GM19455 (cell line): ENCODE results near the gene BMP6.

Experiments
- ATAC-seq: cut with Tn5 transposase; IDR thresholded peaks from one replicate; pipeline ENCODE4 v1.9.1; 2021; ENCODE audit not compliant: unreplicated experiment

Gene BMP6

DNA sequence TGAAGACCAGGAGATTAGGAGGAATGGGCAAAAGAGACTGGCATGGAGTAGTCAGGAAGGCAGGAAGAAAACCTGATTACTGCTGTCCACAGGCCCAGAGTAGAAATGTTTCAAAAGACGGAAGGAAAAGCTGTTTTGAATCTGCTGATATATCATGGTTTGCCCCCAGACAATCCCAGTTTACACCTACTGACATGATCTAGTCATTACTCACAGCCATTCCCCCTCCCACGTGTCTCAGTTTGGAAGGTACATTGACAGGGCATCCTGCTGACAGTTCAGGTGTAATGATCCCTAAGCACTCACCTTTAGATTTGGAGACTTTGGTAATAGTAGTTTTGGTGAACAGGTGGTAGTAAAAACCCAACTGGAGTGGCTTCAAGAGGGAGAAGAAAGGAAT is 194.5 kb downstream of the BMP6 start:
- no peak for ATAC-seq

DNA sequence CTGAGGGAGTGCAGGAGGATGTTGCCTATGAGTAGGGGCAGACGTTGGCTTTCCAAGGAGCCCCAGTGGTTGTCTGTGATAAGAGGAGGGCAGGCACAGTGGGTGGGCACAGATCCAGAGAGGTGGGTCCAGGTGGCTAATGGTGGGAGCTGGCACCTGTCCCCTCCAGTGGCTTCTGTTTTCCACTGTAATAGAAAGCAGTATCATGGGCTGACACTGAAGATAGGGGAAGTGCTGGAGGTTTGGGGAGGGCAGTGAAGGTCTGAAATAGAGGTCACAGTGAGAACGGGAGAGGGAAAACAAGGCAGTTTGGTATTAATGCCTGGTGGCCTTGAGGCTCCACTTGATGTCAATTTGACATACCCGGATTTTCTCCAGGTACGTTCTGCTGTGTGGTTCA is 195.1 kb downstream of the BMP6 start:
- ATAC-seq: no peak

DNA sequence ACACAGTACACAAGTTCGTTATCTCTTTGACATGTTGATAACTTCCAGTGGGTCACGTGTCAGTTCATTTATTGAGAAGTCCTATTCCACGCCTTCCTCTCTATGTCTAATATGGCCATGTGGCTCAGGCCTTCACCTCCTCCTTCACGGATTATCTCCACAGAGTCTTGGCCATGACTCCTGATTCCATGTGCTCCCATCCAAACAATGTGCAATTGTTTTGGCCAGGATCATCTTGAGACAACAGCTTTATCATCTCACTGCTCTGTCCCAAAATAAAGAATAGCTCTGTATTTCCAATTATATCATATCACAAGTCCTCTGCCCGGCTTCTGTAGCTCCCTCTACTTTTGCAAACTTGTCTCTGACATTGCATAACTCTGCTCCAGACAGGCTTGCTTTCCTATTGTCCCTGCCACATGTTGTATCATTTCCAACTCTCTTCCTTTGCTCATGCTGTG is 195.8 kb downstream of the BMP6 start:
- ATAC-seq: no peak

DNA sequence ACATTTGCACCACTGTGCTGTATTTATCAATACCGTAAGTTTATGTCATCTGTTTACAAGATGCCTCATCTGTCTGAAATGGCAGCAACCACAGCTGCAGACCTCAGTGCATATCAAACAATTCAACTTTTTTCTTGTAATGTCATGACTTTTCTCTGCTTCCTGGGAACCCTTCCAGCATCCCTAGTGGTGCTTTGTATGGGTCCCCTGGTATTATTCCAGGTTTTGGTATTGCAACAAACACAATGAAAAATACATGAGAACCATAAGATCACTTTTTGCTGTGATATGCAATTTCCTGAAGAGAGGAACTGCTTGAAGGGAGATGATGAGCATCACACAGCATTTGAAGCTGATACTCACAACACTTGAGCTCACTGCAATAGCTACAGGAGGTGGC is 196.7 kb downstream of the BMP6 start:
- no peak for ATAC-seq

DNA sequence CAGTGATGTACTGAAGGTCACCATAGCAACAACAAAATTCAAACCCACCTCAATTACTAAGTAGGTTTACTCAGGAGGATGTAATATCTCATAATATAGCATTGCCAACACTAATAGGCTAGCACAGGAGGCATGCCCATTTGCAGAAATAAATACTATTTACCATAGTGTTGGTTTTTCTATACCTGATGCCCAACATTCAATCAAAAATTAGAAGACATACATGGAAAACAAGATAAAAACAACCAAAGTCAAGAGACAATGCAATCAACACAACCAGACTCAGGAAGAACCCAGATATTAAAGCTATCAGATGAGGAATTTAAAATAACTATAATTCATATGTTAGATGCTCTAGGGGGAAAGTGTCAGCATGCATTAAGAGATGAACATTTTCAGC is 199.0 kb downstream of the BMP6 start:
- ATAC-seq: no peak
